HG02759 (cell line): ENCODE data around the gene AP1B1.

Experiments used
- ATAC-seq: cut with Tn5 transposase; IDR thresholded peaks from one replicate; pipeline ENCODE4 v1.9.1; 2021; ENCODE audit warnings: mild to moderate bottlenecking, moderate library complexity; ENCODE audit not compliant: unreplicated experiment

AP1B1 gene

GRCh38 chr22:29314537-29315285 lies 73.7 kb downstream of the AP1B1 start:
- ATAC-seq = no peak

DNA sequence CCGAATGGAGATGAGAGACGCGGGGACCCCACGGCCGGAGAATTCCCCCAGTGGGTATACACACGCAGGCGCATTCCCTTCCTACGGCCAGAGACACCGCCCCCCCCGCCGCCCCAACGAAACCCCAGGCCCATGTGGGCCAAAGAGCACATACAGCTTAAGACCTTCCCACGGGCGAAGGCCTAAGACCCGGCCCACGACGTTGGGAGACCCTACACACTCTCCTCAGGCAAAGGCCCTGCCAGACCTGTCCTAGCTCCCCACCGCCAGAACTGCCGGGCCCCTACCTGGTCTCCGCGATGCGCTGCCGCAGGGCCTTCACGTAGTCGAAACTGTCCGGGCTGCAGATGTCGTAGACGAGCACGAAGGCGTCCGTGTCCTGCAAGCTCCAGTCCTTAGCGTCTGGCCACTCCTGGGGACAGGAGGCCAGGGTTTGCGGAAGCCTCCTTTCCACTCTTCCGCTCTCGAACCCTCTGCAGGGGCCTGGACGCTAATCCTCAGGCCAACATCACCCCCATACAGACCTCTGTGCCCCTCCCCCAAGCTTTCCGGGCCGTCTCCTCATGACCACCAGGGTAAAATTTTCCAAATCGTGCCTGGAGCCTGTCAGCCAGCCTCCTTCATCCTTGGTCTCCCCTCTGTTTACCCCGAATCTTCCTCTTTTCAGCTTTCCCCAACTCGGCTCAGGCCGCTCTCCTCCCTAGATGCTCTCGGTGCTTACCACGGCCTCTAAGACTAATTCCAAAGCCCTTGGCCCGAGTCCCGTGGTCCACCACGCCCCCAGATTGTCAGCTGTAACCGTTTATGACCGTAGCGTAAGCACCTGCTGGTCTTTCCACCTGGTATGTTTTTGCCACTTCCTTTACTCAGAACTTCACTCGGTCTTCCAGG lies 74.5 kb downstream of the AP1B1 start:
- no peak for ATAC-seq

DNA sequence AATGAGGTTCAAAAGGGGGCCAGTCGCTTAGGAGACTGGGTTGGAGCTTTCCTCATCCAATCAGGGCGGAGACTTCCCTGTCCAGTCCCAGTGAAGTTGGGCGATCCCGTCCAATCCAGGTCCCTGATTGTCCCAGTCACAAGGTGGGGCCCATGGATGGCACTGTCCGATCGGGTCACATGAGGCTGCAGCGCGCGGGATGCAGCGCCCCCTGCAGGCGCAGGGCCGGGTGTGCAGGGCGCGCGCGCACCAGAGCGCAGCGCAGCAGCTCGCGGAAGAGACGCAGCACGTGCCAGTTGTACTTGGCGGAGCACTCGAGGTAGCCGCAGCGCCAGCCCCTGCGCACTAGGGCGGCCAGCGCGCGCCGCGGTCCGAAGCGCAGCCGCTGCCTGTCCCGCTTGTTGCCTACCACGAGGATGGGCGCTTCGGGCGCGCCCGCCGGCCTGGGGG lies 75.2 kb downstream of the AP1B1 start:
- ATAC-seq = no peak

DNA sequence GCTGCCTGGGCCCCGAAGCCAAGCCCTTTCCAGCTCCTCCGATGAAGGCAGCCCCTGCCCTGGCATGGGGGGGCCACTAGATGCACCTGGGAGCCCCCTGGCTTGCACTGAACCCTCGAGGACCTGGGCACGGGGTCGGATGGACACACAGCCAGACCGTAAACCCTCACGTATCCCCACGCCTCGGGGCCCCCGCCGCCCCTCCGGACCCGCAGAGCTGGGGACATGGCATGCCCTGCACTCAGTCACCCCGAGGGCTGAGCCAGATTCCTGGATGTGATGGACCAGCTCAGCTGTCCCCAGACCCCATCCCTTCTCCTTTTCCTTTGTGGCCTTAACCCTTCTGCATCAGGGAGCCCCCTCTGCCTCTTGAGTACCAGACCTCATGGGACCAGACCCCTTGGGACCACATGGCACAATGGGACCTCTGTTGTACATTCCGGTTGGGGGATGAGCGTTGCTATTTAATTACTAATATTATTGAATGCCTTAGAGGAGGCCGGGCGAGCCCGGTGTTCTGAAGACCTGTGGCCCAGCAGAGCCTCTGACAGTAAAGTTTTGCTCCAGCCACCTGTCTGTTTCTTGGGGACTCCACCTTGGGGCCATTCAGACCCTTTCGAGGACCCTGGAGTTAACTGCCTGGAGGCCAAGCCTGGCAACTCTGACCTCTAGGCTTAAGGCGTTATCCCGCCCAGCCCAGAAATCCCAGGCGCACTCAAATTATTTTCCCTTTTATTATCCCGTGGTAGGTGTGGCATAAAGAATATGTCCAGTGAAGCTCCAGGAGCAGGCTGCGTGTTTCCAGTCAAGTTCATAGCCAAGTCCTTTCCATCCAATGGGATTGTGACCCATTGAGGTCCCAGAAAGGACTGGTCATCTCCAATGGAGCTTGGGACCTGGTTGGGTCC lies 75.9 kb downstream of the AP1B1 start:
- ATAC-seq = no peak

DNA sequence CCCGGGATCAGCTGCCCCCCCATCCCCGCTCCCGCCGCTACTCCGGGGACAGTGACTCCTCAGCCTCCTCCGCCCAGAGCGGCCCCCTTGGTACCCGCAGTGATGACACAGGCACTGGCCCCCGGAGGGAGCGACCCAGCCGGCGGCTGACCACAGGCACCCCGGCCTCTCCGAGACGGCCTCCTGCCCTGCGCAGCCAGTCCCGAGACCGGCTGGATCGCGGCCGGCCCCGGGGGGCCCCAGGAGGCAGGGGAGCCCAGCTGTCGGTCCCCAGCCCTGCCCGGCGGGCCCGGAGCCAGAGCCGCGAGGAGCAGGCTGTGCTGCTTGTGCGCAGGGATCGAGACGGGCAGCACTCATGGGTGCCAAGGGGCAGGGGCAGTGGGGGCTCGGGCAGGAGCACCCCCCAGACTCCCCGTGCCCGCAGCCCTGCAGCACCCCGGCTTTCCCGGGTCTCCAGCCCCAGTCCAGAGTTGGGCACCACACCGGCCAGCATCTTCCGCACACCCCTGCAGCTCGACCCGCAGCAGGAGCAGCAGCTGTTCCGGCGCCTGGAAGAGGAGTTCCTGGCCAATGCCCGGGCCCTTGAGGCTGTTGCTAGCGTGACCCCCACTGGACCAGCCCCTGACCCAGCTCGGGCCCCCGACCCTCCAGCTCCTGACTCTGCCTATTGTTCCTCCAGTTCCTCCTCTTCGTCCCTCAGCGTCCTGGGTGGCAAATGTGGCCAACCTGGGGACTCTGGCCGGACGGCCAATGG lies 76.7 kb downstream of the AP1B1 start:
- ATAC-seq = no peak

DNA sequence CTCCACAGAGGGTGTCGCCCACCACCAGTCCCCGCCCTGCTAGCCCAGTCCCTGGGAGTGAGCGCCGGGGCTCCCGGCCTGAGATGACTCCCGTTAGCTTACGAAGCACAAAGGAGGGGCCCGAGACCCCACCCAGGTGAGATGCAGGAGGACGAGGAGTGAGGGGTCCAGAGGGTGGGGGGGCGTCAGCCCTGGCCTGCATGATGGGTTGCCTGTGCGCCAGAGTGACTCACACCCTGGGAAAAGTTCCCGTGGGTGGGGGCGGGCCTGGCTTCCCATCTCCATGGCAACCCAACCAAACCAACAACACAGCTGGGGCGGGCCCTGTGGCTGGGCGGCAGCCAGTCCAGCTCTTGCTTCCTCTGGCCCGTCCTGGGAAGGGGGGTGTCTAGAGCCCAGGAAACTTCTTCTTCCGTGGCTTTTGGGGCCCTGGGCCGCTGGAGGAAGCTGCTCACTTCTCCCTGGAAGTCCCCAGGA lies 77.5 kb downstream of the AP1B1 start:
- ATAC-seq = no peak

GRCh38 chr22:29310065-29310862 lies 78.1 kb downstream of the AP1B1 start:
- ATAC-seq = no peak

GRCh38 chr22:29309332-29310064 lies 78.9 kb downstream of the AP1B1 start:
- ATAC-seq = no peak

GRCh38 chr22:29308791-29309262 lies 79.5 kb downstream of the AP1B1 start:
- ATAC-seq = no peak

DNA sequence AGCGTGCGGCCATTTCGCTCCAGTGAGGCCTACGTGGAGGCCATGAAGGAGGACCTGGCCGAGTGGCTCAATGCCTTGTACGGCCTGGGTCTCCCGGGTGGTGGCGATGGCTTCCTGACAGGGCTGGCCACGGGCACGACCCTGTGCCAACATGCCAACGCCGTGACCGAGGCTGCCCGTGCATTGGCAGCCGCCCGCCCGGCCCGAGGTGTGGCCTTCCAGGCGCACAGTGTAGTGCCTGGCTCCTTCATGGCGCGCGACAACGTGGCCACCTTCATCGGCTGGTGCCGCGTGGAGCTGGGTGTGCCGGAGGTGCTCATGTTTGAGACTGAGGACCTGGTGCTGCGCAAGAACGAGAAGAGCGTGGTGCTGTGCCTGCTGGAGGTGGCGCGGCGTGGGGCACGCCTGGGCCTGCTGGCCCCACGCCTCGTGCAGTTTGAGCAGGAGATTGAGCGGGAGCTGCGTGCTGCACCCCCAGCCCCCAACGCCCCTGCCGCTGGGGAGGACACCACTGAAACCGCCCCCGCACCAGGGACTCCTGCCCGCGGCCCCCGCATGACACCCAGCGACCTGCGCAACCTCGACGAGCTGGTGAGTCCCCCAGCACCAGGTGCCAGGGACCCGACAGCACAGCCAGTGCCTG lies 80.1 kb downstream of the AP1B1 start:
- ATAC-seq = no peak

DNA sequence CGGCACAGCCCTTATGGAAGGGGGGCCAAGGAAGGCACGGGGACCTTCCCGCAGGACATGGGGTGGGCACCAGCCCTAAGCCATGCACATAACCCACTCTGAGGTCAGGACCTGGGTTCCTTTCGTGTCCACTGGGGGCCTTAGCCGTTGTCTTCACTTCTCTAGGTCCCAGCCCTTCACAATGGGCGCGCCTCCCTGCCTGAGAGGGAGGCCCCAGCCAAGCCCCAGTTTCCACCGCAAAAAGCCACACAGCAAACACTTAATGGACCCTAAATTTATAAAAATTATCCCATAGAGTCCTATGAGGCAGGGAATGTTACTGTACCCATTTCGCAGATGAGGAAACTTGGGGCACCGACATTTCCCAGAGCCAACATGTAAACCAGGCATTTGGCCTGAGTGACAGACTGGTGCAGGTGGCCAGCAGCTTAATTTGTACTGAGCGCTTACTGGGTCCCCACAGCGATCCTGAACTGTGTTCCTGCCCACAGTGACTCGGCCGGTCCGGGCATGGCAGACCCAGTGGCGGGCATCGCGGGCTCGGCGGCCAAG lies 80.7 kb downstream of the AP1B1 start:
- ATAC-seq = no peak

GRCh38 chr22:29306835-29307595 lies 81.4 kb downstream of the AP1B1 start:
- ATAC-seq = no peak

GRCh38 chr22:29306175-29306834 lies 82.1 kb downstream of the AP1B1 start, which contains the start of gene GAS2L1:
Gene GAS2L1 (plus strand): TSS chr22:29306650. CDS start chr22:29308106, 1,456 bp downstream.
- ATAC-seq = no peak

- ATAC-seq = no peak
Observed at GRCh38 chr22:29305836-29306174, 82.6 kb downstream of the AP1B1 start.

GRCh38 chr22:29302681-29303465 lies 85.5 kb downstream of the AP1B1 start:
- ATAC-seq = no peak

- ATAC-seq = no peak
Observed at GRCh38 chr22:29302402-29302680, 86.0 kb downstream of the AP1B1 start.
